T-cell (primary cell): ENCODE measurements around the gene OCIAD1. TPM values are rescaled to one million over a fixed set of nuclear protein-coding genes. Genes with fewer than 3 reads are reported as not detected.

Experiments
- ATAC-seq, 4 experiments: fragments of 200-7000 bp in 3 of 4; fragments of 150-1000 bp in 1 of 4; cut with Tn5 transposase; replicated peaks in 1 of 4; 1 replicate in 3 of 4; 2 replicates in 1 of 4; pipeline ENCODE4 v1.10.0; 2021; ENCODE audit warnings: moderate library complexity in 3 of 4, mild to moderate bottlenecking in 2 of 4, moderate number of reproducible peaks in 1 of 4
- CTCF ChIA-PET, 2 donors: fragments of 300-600 bp; sonication (Branson Sonifier 250); formaldehyde crosslinking; loops; one replicate each; lab custom pipeline; 2022; ENCODE audit warnings: antibody characterized with exemption in 2 of 2; lab: Charles Lee
- POLR2A ChIA-PET, 2 donors: fragments of 300-600 bp; sonication (Branson Sonifier 250); formaldehyde crosslinking; loops; one replicate each; lab custom pipeline; 2022; ENCODE audit warnings: antibody characterized with exemption in 2 of 2; lab: Charles Lee
- DNase-seq, 35 experiments: peaks; one replicate each; pipeline versions ENCODE4 v3.0.0 to v3.0.0-alpha.2; 2013 to 2023
- H3K27ac ChIP-seq: one replicate; pipeline ENCODE4 v1.5.1; 2013; ENCODE audit warnings: low read length
- H3K27me3 ChIP-seq, 2 experiments: replicated peaks in 1 of 2; 1 replicate in 1 of 2; 2 replicates in 1 of 2; pipeline versions ENCODE4 v1.6.1 to v1.7.0; 2013; ENCODE audit warnings: low read length in 1 of 2, mixed read lengths in 1 of 2; ENCODE audit not compliant: control insufficient read depth in 2 of 2, insufficient read depth in 2 of 2; ENCODE audit errors: extremely low read depth in 1 of 2
- H3K36me3 ChIP-seq, 2 donors: 1 replicate in 1 of 2; 2 replicates in 1 of 2; pipeline versions ENCODE4 v1.6.1 to v1.7.0; 2013; ENCODE audit warnings: low read length in 1 of 2; ENCODE audit not compliant: control insufficient read depth in 2 of 2, insufficient read depth in 1 of 2; ENCODE audit errors: extremely low read depth in 1 of 2
- H3K4me1 ChIP-seq, 2 experiments: 1 replicate in 1 of 2; 2 replicates in 1 of 2; pipeline versions ENCODE4 v1.6.1 to v1.7.0; 2013; ENCODE audit warnings: low read length in 2 of 2, mixed read lengths in 1 of 2; ENCODE audit not compliant: insufficient read depth in 2 of 2, control insufficient read depth in 1 of 2; ENCODE audit errors: extremely low read depth in 1 of 2
- H3K4me3 ChIP-seq, 2 donors: 1 replicate in 1 of 2; 2 replicates in 1 of 2; pipeline versions ENCODE4 v1.5.1 to v1.7.0; 2013; ENCODE audit warnings: mild to moderate bottlenecking in 2 of 2, low read length in 1 of 2, moderate library complexity in 1 of 2; ENCODE audit not compliant: control insufficient read depth in 1 of 2; ENCODE audit errors: extremely low read depth in 1 of 2
- H3K9me3 ChIP-seq: 2 replicates; pipeline ENCODE4 v1.7.0; 2013
- H3K27ac Mint-ChIP-seq, 2 donors: one replicate each; pipeline ENCODE4 v1.8.0; 2020 to 2021; ENCODE audit warnings: mild to moderate bottlenecking in 2 of 2, mixed read lengths in 2 of 2
- H3K27me3 Mint-ChIP-seq, 2 donors: one replicate each; pipeline ENCODE4 v1.8.0; 2021 to 2022; ENCODE audit warnings: mixed read lengths in 2 of 2
- H3K36me3 Mint-ChIP-seq: one replicate; pipeline ENCODE4 v1.8.0; 2021; ENCODE audit warnings: mixed read lengths
- H3K4me1 Mint-ChIP-seq, 3 donors: one replicate each; pipeline ENCODE4 v1.8.0; 2020 to 2022; ENCODE audit warnings: mixed read lengths in 3 of 3, mild to moderate bottlenecking in 1 of 3
- H3K4me3 Mint-ChIP-seq, 3 donors: one replicate each; pipeline ENCODE4 v1.8.0; 2020 to 2022; ENCODE audit warnings: mild to moderate bottlenecking in 3 of 3, mixed read lengths in 3 of 3, moderate library complexity in 3 of 3
- H3K9me3 Mint-ChIP-seq, 3 donors: one replicate each; pipeline ENCODE4 v1.8.0; 2020 to 2022; ENCODE audit warnings: mixed read lengths in 3 of 3
- WGBS: methylation state at CpG from one replicate; pipeline ENCODE4 v1.1.5; 2013; ENCODE audit warnings: missing lambda C conversion rate; ENCODE audit not compliant: insufficient coverage; 5-methylcytosine and 5-hydroxymethylcytosine counted together
- total RNA-seq, 35 experiments: library from RNA in 6 of 35; stranded (reverse) in 6 of 35; fragments of 120-200 nt in 1 of 35; gene quantifications; one replicate each; pipeline versions ENCODE4 v1.2.1 to v1.2.4 and lab custom pipeline; 2013 to 2026

The OCIAD1 gene
- total RNA-seq, 5 donors from 2014 or later (not counting 1 experiment from before 2014, with no cell fraction given), result 88.1 to 113 (median 106) TPM

DNA sequence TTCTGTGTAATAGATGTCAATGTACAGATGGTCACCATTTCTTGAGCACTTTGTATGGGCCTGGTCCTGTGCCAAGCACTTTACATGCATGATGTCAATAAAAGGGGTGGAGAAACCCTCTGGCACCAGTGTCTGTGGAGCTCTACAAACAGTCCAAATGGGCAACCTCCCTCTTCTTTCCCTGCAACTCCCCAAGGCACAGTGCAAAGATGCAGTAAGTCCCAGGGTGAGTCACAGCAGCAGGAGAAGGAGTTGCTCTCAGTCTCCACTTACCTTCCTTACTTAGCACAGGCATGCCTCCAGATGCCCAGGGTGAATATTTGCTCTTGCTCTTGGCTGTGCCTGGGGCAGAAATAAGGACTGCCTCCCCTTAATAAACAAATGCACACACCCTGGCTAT lies 71.4 kb downstream of the OCIAD1 start:
- ChIA-PET CTCF (no interaction called here), POLR2A (no interaction called here)
- DNase-seq (no peak), ATAC-seq (no peak)
- Histone ChIP-seq H3K9me3 (no peaks in the 10 kb centered on the region), H3K36me3 (peaks cover 0 to 53% of the 10 kb centered on the region in 2 donors), H3K4me1 (peaks cover 35 to 38% of the 10 kb centered on the region in 2 experiments), H3K4me3 (no peak overlapping the region), H3K27me3 (no peaks in the 10 kb centered on the region), H3K27ac (no peak overlapping the region)
- Mint-ChIP-seq H3K27me3 (no peaks in the 10 kb centered on the region), H3K27ac (peak overlapping the region in 1 of 2 donors; percentile 72), H3K36me3 (peaks cover 56% of the 10 kb centered on the region), H3K4me1 (peaks cover 66 to 81% (median 68%) of the 10 kb centered on the region in 3 donors), H3K4me3 (no peak overlapping the region), H3K9me3 (no peaks in the 10 kb centered on the region)

- Histone ChIP-seq H3K4me3 (no peak overlapping the region), H3K4me1 (peaks cover 33 to 38% of the 10 kb centered on the region in 2 experiments), H3K27me3 (no peaks in the 10 kb centered on the region), H3K9me3 (no peaks in the 10 kb centered on the region), H3K27ac (no peak overlapping the region), H3K36me3 (peaks cover 0 to 39% of the 10 kb centered on the region in 2 donors)
- H3K9me3 Mint-ChIP-seq, result no peaks in the 10 kb centered on the region
- peak overlapping the region; percentile 91 to 96 (median 94) for H3K4me3 Mint-ChIP-seq
- POLR2A ChIA-PET, result interaction anchor here (0.5 to 0.7 kb wide), 2 partner anchors 20 to 201 kb away, joined by 8 to 10 read pairs; no protein-coding TSS in a partner anchor
- CTCF ChIA-PET, result interaction anchor here in 1 of 2 donors (0.5 to 1.0 kb wide), 2 partner anchors 41 to 323 kb away, joined by 3 read pairs; no protein-coding TSS in a partner anchor
- DNase-seq, result no peak
- 100% methylated on average over 1 of the region's 4 CpGs for WGBS
- peaks cover 66 to 67% (median 66%) of the 10 kb centered on the region in 3 donors for H3K4me1 Mint-ChIP-seq
- H3K27me3 Mint-ChIP-seq, result no peaks in the 10 kb centered on the region
- H3K36me3 Mint-ChIP-seq, result peaks cover 46% of the 10 kb centered on the region
- ATAC-seq, result no peak
- H3K27ac Mint-ChIP-seq, result peak overlapping the region in 1 of 2 donors; percentile 88
These were observed 73.2 kb downstream of the OCIAD1 start for GRCh38 chr4:48904101-48904500.

- no peaks in the 10 kb centered on the region for H3K9me3 ChIP-seq
- H3K4me1 Mint-ChIP-seq, result peaks cover 62 to 64% (median 64%) of the 10 kb centered on the region in 3 donors
- ChIA-PET POLR2A (interaction anchor here in 1 of 2 donors (0.5 kb wide), 1 partner anchor 20 kb away, joined by 10 read pairs; no protein-coding TSS in a partner anchor), CTCF (interaction anchor here in 1 of 2 donors (0.5 to 1.0 kb wide), 2 partner anchors 40 to 324 kb away, joined by 3 read pairs; no protein-coding TSS in a partner anchor)
- no peak overlapping the region for H3K27ac ChIP-seq
- H3K4me3 ChIP-seq, result peak overlapping the region in 1 of 2 donors; percentile 36
- H3K27ac Mint-ChIP-seq, result peak overlapping the region; percentile 83 to 88
- ATAC-seq (no peak), DNase-seq (no peak)
- 92% methylated on average over 2 of the region's 3 CpGs for WGBS
- H3K9me3 Mint-ChIP-seq, result no peaks in the 10 kb centered on the region
- peaks cover 30 to 38% of the 10 kb centered on the region in 2 experiments for H3K4me1 ChIP-seq
- H3K36me3 Mint-ChIP-seq, result peaks cover 40% of the 10 kb centered on the region
- peak overlapping the region; percentile 91 to 96 (median 94) for H3K4me3 Mint-ChIP-seq
- no peaks in the 10 kb centered on the region for H3K27me3 ChIP-seq
- H3K36me3 ChIP-seq, result peaks cover 0 to 34% of the 10 kb centered on the region in 2 donors
- no peaks in the 10 kb centered on the region for H3K27me3 Mint-ChIP-seq
These were observed 73.8 kb downstream of the OCIAD1 start for GRCh38 chr4:48904541-48905142.

DNA sequence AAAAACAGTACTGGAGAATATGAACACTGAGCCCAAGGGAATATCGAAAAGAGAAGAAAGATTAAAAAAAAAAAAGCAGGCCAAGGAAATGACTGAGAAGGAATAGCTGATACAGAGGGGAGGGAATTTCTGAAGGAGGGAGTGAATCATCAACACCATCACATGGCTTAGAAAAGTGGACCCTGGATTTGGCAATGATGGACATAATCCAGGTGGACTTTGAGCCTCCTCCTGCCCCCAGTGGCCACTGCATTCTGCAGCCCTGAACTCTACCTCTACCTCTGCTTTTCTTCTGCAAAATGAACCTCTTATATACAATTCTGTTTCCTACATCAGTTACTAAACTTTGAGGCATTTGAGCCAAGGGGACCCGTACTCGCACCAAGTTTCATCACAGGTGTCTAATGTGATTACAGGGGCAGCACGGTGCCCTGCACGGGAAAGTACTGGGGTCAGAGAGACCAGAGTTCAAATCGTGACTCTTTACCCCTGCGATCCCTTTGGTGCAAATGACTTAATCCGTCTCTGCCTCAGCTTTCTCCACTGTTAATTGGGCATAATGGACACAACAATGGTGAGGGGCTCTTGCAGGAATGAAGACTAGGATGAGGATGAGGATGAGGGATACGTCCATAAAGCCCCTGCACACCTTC lies 74.6 kb downstream of the OCIAD1 start:
- Mint-ChIP-seq H3K9me3 (no peaks in the 10 kb centered on the region), H3K4me3 (peak overlapping the region; percentile 91 to 96 (median 94)), H3K4me1 (peaks cover 59 to 60% (median 60%) of the 10 kb centered on the region in 3 donors), H3K27ac (peak overlapping the region; percentile 83 to 88), H3K27me3 (no peaks in the 10 kb centered on the region), H3K36me3 (peaks cover 33% of the 10 kb centered on the region)
- DNase-seq (no peak), ATAC-seq (no peak)
- H3K27ac ChIP-seq, result peak overlapping the region; percentile 32
- POLR2A ChIA-PET, result no interaction called here
- CTCF ChIA-PET, result interaction anchor here (0.6 to 1.4 kb wide), 3 partner anchors 53 to 626 kb away, joined by 3 to 27 read pairs (median 7); no protein-coding TSS in a partner anchor
- 100% methylated on average over 2 of the region's 9 CpGs for WGBS
- H3K9me3 ChIP-seq, result no peaks in the 10 kb centered on the region
- no peaks in the 10 kb centered on the region for H3K27me3 ChIP-seq
- H3K36me3 ChIP-seq, result peaks cover 0 to 27% of the 10 kb centered on the region in 2 donors
- peaks cover 25 to 34% of the 10 kb centered on the region in 2 experiments for H3K4me1 ChIP-seq
- peak overlapping the region; percentile 64 to 86 for H3K4me3 ChIP-seq

DNA sequence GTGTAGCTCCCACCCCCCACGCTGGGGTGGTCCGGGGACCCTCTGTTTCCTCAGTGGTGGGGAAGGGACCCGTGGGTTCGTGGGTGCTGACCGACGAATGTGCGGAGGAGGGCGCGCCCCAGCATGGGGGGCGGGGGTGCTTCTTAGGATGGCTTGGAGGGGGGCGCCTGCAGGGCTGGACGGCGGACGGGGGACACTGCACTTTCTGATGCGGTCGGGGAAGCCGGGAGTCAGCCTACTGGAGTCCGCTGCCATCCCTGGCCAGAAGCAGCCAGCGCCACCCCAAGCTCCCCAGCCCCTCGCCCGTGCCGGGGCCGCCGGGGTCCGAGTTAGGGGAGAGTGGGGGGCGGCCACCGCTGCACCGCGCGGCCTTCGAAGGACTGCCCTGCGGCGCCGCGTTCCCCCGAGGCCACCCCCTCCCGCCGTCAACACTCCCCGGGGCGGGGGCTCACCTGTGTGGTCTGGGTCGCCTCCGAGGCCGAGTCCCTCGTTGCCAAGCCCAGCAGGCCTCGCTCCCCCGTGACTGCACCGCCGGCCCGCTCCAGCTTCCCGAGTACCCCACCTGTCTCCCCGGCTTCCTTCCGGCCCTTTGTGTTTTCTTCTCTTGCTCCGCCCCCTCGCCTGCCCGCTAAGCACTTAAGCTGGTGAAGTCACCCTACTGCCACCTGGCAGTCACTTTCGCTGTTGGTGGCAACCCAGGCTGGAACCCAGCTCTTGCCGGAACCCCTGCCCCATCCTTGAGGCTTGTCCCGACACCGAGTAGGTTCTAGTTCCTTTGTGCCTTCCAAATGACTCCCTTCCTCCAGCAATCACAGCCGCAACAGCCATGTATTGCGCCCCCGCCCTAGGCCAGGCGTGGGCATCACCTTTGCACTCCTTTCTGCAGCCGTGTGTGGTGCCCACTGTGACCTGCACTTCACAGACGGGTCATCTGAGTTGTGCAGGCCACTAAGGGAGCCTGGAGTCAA lies 75.6 kb downstream of the OCIAD1 start, which contains the start of gene OCIAD2:
Gene OCIAD2, minus strand, starts transcription at position 569 of the 968 bp plus-strand sequence. CDS start 2,225 bp downstream, outside the sequence.
- peak within 1 kb of the TSS; percentile 64 to 86 for H3K4me3 ChIP-seq
- no peaks in the 10 kb centered on the region for H3K27me3 ChIP-seq
- Mint-ChIP-seq H3K9me3 (no peaks in the 10 kb centered on the region), H3K27ac (peak within 1 kb of the TSS; percentile 89 to 95), H3K36me3 (peaks cover 26% of the 10 kb centered on the region), H3K27me3 (no peaks in the 10 kb centered on the region), H3K4me3 (peak within 1 kb of the TSS; percentile 91 to 96 (median 94)), H3K4me1 (peaks cover 50 to 52% (median 50%) of the 10 kb centered on the region in 3 donors)
- ChIA-PET POLR2A (interaction anchor here in 1 of 2 donors (0.5 to 0.8 kb wide), 2 partner anchors 25 to 70 kb away, joined by 3 to 4 read pairs; no protein-coding TSS in a partner anchor), CTCF (interaction anchor here (0.5 to 1.4 kb wide), 12 partner anchors 38 to 627 kb away, joined by 3 to 27 read pairs (median 4); no protein-coding TSS in a partner anchor)
- ATAC-seq, result peak; percentile 95 to 99 (median 98)
- peak; percentile 71 to 90 (median 83) for DNase-seq
- peak within 1 kb of the TSS; percentile 69 for H3K27ac ChIP-seq
- WGBS, result under 1% methylated on average over 57 of the region's 65 CpGs
- peaks cover 0 to 18% of the 10 kb centered on the region in 2 donors for H3K36me3 ChIP-seq
- H3K4me1 ChIP-seq, result peaks cover 19 to 34% of the 10 kb centered on the region in 2 experiments
- no peaks in the 10 kb centered on the region for H3K9me3 ChIP-seq
